ENCODE measurements around the gene ITPR1.

The ITPR1 gene

DNA sequence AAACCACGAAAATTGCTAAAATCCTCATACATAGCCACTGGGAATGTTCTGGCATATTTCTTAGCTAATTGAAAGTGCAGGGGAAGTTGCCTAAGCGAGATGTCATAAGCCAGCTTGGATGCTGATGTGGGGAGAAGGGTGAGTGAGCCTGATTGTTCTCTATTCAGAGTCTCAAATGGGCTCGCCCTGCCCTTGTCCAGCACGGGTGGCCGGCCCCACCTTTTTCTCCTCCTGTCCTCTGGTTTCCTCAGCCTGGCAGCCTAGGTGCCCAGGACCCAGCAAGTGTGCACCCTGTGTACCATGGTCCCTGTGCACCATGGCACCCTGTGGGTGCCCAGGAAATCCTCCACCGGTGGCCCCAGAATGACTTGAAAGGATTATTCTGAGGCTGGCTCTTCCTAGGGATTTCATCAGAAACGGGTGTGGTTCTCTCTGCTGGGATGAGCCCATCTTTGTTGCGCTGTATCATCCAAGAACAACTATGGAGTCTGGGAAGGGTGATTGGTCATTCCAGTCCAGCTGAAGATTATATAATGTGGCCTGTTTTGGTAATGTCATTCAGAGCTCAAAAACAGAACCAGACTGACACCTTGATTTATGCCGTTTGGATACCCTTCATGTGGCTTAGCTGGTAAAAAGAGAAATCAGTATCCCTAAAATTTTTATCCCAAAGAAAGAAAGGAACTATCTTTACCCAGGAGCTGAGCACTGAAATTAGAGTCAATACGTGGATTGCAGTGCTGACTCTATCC lies 335.3 kb downstream of the ITPR1 start:
- no peak for DNase-seq (ENCODE audit: low spot score)
- TF ChIP-seq, protein P1, sequence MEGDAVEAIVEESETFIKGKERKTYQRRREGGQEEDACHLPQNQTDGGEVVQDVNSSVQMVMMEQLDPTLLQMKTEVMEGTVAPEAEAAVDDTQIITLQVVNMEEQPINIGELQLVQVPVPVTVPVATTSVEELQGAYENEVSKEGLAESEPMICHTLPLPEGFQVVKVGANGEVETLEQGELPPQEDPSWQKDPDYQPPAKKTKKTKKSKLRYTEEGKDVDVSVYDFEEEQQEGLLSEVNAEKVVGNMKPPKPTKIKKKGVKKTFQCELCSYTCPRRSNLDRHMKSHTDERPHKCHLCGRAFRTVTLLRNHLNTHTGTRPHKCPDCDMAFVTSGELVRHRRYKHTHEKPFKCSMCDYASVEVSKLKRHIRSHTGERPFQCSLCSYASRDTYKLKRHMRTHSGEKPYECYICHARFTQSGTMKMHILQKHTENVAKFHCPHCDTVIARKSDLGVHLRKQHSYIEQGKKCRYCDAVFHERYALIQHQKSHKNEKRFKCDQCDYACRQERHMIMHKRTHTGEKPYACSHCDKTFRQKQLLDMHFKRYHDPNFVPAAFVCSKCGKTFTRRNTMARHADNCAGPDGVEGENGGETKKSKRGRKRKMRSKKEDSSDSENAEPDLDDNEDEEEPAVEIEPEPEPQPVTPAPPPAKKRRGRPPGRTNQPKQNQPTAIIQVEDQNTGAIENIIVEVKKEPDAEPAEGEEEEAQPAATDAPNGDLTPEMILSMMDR (IDR thresholded peaks at IDR 0.05), result no peak
- Histone ChIP-seq H3K27ac (peak overlapping the region; percentile 80 to 92), H3K4me3 (no peak overlapping the region)

DNA sequence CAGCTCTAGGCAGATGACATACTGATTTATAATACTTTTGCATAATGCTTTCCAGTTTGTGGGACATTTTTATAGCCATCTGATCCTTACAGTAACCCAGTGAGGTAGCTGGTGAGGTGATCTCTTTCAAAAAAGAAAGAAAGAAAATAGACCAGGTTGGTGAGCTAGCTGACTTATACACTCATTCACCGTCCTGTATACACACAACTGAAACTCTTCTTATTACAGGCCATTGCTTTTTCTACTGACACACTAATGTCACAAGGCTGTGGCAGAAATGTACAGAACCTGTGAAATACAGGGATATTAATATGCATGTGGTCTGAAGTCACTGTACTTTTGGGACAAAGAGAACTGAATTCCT lies 335.9 kb downstream of the ITPR1 start:
- TF ChIP-seq, protein P1 (IDR thresholded peaks at IDR 0.05), result no peak
- H3K4me3 ChIP-seq, result no peak overlapping the region
- DNase-seq (ENCODE audit: low spot score), result no peak
- H3K27ac ChIP-seq, result peak overlapping the region; percentile 48 to 92

DNA sequence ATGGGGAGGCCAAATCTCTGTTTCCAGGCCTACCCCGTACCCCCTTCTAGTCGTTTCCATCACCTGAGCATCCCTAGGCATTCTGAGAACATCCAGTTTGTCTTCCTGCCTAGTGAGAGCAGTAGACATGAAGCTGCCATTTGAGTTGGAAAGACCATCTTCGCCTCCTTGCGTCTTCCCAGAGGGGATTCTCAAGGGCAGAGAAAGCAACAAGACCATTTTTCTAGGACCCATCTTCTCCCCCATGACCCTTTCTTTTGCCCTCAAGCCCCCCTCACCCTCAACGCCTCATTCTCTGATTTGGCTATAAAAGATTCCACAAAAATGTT lies 337.4 kb downstream of the ITPR1 start:
- no peak for DNase-seq (ENCODE audit: low spot score)
- TF ChIP-seq, protein P1 (IDR thresholded peaks at IDR 0.05), result no peak
- H3K27ac ChIP-seq, result peak overlapping the region; percentile 61 to 87
- H3K4me3 ChIP-seq, result no peak overlapping the region

GRCh38 chr3:4831580-4831950 lies 338.4 kb downstream of the ITPR1 start:
- Histone ChIP-seq H3K4me3 (peak overlapping the region; percentile 23), H3K27ac (peak overlapping the region; percentile 61 to 87)
- TF ChIP-seq, protein P1 (IDR thresholded peaks at IDR 0.05), result no peak
- DNase-seq (ENCODE audit: low spot score), result no peak

DNA sequence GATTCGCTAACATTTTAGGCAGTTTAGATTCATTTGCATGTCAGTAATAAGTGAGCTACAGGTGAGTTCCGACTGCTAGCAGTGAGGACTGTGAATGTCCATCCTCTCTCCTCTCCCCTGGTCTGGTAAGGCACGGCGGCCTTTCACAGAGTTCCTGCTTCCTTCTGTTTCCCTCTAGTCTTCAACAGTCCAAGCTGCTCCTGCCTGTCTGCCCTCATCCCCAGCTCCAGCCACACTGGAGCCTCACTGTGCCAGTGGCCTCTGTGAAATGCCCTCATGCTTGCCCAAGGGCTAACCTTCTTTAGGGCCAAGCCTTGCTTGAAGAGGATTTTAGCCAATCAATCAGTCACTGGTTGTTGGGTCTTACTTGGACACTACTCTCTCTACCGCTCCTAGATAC lies 340.3 kb downstream of the ITPR1 start:
- TF ChIP-seq, protein P1 (IDR thresholded peaks at IDR 0.05), result no peak
- Histone ChIP-seq H3K4me3 (no peak overlapping the region), H3K27ac (no peak overlapping the region)
- DNase-seq (ENCODE audit: low spot score), result no peak

GRCh38 chr3:4834403-4834866 lies 341.3 kb downstream of the ITPR1 start:
- TF ChIP-seq, protein P1 (IDR thresholded peaks at IDR 0.05), result no peak
- H3K27ac ChIP-seq, result no peak overlapping the region
- no peak for DNase-seq (ENCODE audit: low spot score)
- no peak overlapping the region for H3K4me3 ChIP-seq

GRCh38 chr3:4835616-4836043 lies 342.5 kb downstream of the ITPR1 start:
- TF ChIP-seq, protein P1 (IDR thresholded peaks at IDR 0.05), result no peak
- no peak overlapping the region for H3K27ac ChIP-seq
- no peak overlapping the region for H3K4me3 ChIP-seq
- DNase-seq (ENCODE audit: low spot score), result no peak
